Right lobe of liver (tissue), 6 donors: Measurements from ENCODE around the gene MYH14. TPM values are rescaled to one million over a fixed set of nuclear protein-coding genes. Genes with fewer than 3 reads are reported as not detected.

Experiments used
- ATAC-seq, 4 donors: fragments of 200-7000 bp; cut with Tn5 transposase; one replicate each; pipeline ENCODE4 v1.9.1; 2020; ENCODE audit warnings: mild to moderate bottlenecking in 4 of 4, moderate library complexity in 4 of 4
- DNase-seq, 3 donors: peaks; one replicate each; pipeline ENCODE4 v3.0.0-alpha.2; 2020
- H3K27ac ChIP-seq, 3 donors: fragments of 200-600 bp; one replicate each; pipeline ENCODE4 v1.8.0; 2022
- H3K27me3 ChIP-seq, 2 donors: fragments of 200-600 bp; one replicate each; pipeline ENCODE4 v1.8.0; 2022
- H3K36me3 ChIP-seq, 4 donors: fragments of 200-600 bp; sonication (generic) in 1 of 4; one replicate each; pipeline versions ENCODE4 v1.5.1 to v1.8.0; 2017 to 2022; ENCODE audit warnings: control low read depth in 1 of 4
- H3K4me1 ChIP-seq, 4 donors: fragments of 200-600 bp; sonication (generic) in 1 of 4; one replicate each; pipeline versions ENCODE4 v1.5.1 to v1.8.0; 2017 to 2022; ENCODE audit warnings: control low read depth in 1 of 4
- H3K4me3 ChIP-seq, 3 donors: fragments of 200-600 bp; one replicate each; pipeline ENCODE4 v1.8.0; 2022
- H3K9me3 ChIP-seq, 4 donors: fragments of 200-600 bp; sonication (generic) in 1 of 4; one replicate each; pipeline versions ENCODE4 v1.5.1 to v1.8.0; 2017 to 2022; ENCODE audit warnings: control low read depth in 1 of 4
- POLR2A ChIP-seq: fragments of 450-650 bp; IDR thresholded peaks from one replicate; pipeline ENCODE4 v1.6.1; 2017; ENCODE audit warnings: antibody characterized with exemption, mild to moderate bottlenecking
- WGBS: methylation state at CpG from one replicate; pipeline ENCODE4 v1.1.6; 2018; ENCODE audit warnings: low coverage, low lambda C conversion rate; ENCODE audit not compliant: insufficient coverage; ENCODE audit errors: missing lambda C conversion rate; 5-methylcytosine and 5-hydroxymethylcytosine counted together
- intact Hi-C, 2 donors: fragments of 100-400 bp; cut with DNase I; formaldehyde crosslinking; loops; one replicate each; pipeline versions ENCODE4 v1.11.2 to v1.14.1; 2022
- total RNA-seq, 6 experiments: library from RNA; depleted of rRNA in 2 of 6; stranded (reverse); fragments of >200 nt in 2 of 6; fragmentation: NEBNext Ultra II Directional in 3 of 6; extraction: Animal tissue kit (Norgen Biotek cat#: 25700) in 3 of 6; gene quantifications; one replicate each; pipeline versions ENCODE4 v1.1.0 to v1.2.4, GENCODE V29; 2016 to 2023
- TF ChIP-seq, protein P1 (sequence below), 4 donors: fragments of 200-600 bp in 3 of 4; fragments of 450-650 bp in 1 of 4; IDR thresholded peaks; one replicate each; pipeline versions ENCODE4 v1.5.1 to v1.8.0; 2016 to 2022; ENCODE audit warnings: antibody characterized with exemption in 4 of 4, mild to moderate bottlenecking in 2 of 4
- donor health status: DM: no; HTN: yes; CAD: no.
- donor health status: DM: no; HTN: no; CAD: no.
- donor health status: DM: no; HTN: no; CAD: no.
- donor health status: DM: no; HTN: yes; CAD: no.
- donor health status: DM: no; HTN: yes; CAD: no.

MYH14 gene
- total RNA-seq, 6 experiments from 2014 or later: 49.1 to 89.0 (median 65.8) TPM

DNA sequence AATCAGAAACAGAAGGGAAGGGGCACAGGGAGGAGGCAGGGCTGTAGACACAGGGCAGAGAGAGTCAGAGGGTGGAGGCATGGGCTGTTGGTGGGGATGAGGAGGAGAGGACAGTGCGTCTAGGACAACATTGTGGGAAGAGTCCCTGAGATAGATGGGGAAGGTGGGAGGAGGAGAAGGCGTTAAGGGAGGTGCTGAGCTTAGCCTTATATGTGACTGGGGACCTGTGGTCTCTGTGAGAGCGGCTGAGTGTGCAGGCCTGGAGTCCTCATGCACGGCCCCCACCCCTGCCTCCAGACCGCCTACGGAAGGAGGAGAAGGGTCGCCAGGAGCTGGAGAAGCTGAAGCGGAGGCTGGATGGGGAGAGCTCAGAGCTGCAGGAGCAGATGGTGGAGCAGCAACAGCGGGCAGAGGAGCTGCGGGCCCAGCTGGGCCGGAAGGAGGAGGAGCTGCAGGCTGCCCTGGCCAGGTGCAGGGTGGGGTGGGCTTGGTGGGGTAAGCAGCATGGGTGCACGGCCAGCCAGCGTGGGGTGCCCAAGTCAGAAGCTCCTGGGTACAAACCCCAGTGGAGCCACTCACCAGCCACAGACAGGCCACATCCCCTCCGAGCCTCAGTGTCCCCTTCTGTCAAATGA is 69.0 kb downstream of the MYH14 start:
- no peaks in the 10 kb centered on the region for H3K27me3 ChIP-seq
- H3K9me3 ChIP-seq: no peaks in the 10 kb centered on the region
- 87% methylated on average over 9 of the region's 14 CpGs for WGBS
- peaks cover 0 to 47% (median 10%) of the 10 kb centered on the region in 4 donors for H3K36me3 ChIP-seq
- no peak overlapping the region for H3K27ac ChIP-seq
- peak in 1 of 4 donors; percentile 33 for ATAC-seq
- H3K4me3 ChIP-seq: no peak overlapping the region
- intact Hi-C loops: no loop called here
- TF ChIP-seq, protein P1, sequence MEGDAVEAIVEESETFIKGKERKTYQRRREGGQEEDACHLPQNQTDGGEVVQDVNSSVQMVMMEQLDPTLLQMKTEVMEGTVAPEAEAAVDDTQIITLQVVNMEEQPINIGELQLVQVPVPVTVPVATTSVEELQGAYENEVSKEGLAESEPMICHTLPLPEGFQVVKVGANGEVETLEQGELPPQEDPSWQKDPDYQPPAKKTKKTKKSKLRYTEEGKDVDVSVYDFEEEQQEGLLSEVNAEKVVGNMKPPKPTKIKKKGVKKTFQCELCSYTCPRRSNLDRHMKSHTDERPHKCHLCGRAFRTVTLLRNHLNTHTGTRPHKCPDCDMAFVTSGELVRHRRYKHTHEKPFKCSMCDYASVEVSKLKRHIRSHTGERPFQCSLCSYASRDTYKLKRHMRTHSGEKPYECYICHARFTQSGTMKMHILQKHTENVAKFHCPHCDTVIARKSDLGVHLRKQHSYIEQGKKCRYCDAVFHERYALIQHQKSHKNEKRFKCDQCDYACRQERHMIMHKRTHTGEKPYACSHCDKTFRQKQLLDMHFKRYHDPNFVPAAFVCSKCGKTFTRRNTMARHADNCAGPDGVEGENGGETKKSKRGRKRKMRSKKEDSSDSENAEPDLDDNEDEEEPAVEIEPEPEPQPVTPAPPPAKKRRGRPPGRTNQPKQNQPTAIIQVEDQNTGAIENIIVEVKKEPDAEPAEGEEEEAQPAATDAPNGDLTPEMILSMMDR (IDR thresholded peaks at IDR 0.05): no peak
- TF ChIP-seq POLR2A: no peak
- no peaks in the 10 kb centered on the region for H3K4me1 ChIP-seq
- DNase-seq: no peak

GRCh38 chr19:50273821-50274220 is 70.4 kb downstream of the MYH14 start:
- ATAC-seq (no peak), DNase-seq (no peak)
- TF ChIP-seq, protein P1 (IDR thresholded peaks at IDR 0.05): no peak
- TF ChIP-seq POLR2A: no peak
- H3K4me3 ChIP-seq: no peak overlapping the region
- H3K36me3 ChIP-seq: peaks cover 0 to 46% (median 7%) of the 10 kb centered on the region in 4 donors
- no peak overlapping the region for H3K27ac ChIP-seq
- H3K9me3 ChIP-seq: no peaks in the 10 kb centered on the region
- no peaks in the 10 kb centered on the region for H3K27me3 ChIP-seq
- 90% methylated on average over 7 of the region's 7 CpGs for WGBS
- no peaks in the 10 kb centered on the region for H3K4me1 ChIP-seq
- intact Hi-C loops: no loop called here

- Histone ChIP-seq H3K4me3 (no peak overlapping the region), H3K4me1 (no peaks in the 10 kb centered on the region), H3K27me3 (no peaks in the 10 kb centered on the region), H3K36me3 (peaks cover 0 to 56% (median 9%) of the 10 kb centered on the region in 4 donors), H3K9me3 (no peaks in the 10 kb centered on the region), H3K27ac (no peak overlapping the region)
- no peak for TF ChIP-seq POLR2A
- TF ChIP-seq, protein P1 (IDR thresholded peaks at IDR 0.05): no peak
- 73% methylated on average over 3 of the region's 26 CpGs for WGBS
- no peak for DNase-seq
- intact Hi-C loops: no loop called here
- no peak for ATAC-seq
Measured at GRCh38 chr19:50275577-50276368, 72.4 kb downstream of the MYH14 start.

DNA sequence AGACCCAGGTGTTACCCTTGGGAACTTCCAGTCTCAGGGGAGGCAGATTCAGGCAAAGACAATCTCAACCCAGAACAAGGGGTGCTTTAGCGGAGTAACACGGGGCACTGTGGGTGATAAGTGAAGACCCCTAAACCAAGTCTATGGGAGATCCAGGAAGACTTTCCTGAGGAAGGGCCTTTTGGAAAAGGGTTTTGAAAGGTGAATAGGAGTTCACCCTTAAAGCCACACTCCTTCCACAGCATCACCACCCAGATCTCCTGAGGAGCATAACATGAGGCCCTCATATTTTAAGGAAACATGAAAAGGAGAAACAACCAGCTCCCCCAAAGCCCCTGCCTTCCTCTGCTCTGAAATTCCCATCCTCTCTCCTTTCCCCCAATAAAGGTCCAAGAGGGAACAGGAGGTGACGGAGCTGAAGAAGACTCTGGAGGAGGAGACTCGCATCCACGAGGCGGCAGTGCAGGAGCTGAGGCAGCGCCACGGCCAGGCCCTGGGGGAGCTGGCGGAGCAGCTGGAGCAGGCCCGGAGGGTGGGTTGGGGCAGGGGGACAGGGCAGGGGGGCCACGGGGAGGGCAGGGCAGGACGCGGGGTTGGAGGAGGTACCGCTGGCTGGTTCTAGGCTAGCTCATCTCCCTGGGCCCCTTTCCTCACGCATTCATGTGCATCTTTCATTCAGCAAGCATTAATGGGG is 73.1 kb downstream of the MYH14 start:
- no peak for ATAC-seq
- intact Hi-C loops: no loop called here
- H3K4me1 ChIP-seq: no peaks in the 10 kb centered on the region
- no peaks in the 10 kb centered on the region for H3K9me3 ChIP-seq
- 86% methylated on average over 6 of the region's 15 CpGs for WGBS
- no peak overlapping the region for H3K27ac ChIP-seq
- DNase-seq: no peak
- H3K27me3 ChIP-seq: no peaks in the 10 kb centered on the region
- H3K36me3 ChIP-seq: peaks cover 0 to 49% (median 12%) of the 10 kb centered on the region in 4 donors
- no peak overlapping the region for H3K4me3 ChIP-seq
- TF ChIP-seq, protein P1 (IDR thresholded peaks at IDR 0.05): no peak
- TF ChIP-seq POLR2A: no peak
